ENCODE measurements around the gene CCNK. TPM values are rescaled to one million over a fixed set of nuclear protein-coding genes. Genes with fewer than 3 reads are reported as not detected.

Gene CCNK
- 21.7 TPM for total RNA-seq

DNA sequence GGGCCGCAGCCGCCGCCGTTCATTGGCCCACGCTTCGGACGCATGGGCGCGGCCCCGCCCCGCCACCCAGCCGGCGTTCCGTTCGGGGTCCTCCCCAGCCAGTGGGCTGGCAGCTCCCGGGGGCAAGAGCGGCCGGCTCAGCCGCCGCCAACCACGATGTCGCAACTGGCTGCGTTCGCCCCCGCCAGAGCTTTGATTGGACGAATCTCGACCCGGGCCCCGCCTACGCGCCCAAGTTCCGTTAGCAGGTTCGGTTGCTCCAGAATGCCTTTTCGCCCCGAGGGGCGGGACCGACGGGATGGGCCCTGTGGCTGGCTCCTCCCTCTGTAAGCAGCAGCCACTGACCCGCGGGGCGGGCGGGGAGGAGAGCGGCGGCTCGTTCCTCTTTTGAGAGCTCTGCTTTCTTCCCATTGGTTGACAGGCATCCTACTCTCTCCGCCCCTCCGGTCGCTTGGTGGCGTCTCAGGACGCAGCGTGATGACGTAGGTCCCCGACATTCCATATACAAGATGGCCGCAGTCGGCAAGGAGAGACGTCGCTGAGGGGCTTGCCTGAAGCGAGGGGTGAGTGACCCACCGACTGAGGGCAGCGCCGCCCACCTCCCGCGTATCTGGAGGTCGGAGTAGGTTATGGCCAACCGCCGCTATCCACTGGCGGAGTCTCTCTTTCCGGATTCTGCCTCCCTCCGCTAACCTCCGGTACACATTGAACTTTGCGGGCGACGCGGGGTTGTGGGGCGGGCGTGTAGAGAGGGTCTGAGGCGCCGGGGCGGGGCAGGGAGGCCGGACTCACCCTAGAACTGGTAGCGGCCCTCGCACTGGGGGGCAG, at the start of gene CCNK:
Gene CCNK, plus strand, starts transcription at position 493 of the 828 bp plus-strand sequence. CDS start 11,269 bp downstream, outside the sequence.

DNA sequence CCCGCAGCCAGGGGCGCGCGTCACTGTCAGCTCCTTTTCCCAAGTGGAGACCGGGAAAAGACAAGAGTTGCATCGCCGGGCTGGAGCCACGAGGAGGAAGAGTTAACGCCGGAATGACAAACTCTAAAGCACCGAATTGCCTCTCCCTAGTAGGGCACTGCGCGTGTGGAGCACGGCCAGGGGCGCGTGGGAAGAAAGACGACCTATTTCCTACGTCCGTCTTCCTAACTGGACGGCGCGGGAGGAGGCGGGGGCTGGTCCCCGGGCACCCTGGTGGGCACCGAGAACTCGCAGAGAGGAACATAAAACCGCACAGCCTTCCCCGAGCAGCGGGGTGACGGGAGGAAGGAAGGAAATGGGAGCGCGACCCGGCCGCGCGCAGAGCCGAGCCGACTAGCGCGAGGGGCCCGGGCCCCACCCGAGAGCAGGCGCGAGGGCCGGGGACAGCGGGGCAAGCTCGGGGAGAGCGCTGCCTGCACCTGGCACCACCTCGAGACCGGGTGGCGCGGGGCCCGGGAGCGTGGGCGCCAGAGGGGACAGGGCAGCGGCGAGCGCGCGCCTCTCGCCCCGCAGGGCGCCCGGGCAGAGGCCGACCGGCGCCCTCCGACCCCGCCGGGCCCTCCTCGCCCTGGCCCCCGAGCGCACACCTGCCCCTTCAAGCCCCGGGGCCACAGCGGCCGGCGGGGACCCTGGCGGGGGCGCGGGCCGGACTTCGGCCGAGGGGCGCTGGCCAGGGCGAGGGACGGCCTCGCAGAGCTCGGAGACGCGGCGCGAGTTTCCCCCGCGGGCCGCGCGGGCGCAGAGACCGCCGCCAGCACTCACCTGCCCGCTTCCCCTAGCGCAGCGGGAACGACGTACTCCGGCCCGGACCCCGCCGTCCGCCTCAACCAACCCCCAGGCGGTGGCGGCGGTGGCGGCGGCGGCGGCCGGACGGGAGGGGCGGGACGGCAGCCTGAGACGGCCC, 1.0 kb upstream of the CCNK start, which contains the start of gene SETD3:
Gene SETD3, minus strand, starts transcription at position 954 of the 964 bp plus-strand sequence. CDS start 15,054 bp downstream, outside the sequence.

Small RNAs within 50 kb of the gene (small RNA-seq; reads per million reads assigned to genes)
- gene RNU6-91P = not detected

Other genes with a start within 250 kb of the CCNK start
- gene BCL11B, start 209.2 kb upstream of the CCNK start, total RNA-seq = 81.0 TPM
- 103 TPM for gene SETD3, start 550 bp upstream of the CCNK start, total RNA-seq
- gene CCDC85C, start 122.8 kb downstream of the CCNK start, total RNA-seq = 12.5 TPM
- gene HHIPL1, start 163.7 kb downstream of the CCNK start, total RNA-seq = 6.9 TPM
- gene CYP46A1, start 202.9 kb downstream of the CCNK start, total RNA-seq = 19.6 TPM